Cardiac fibroblast (primary cell): ENCODE data around the gene SQSTM1.

Experiments used
- DNase-seq, 2 donors: peaks; one replicate each; pipeline versions ENCODE4 v3.0.0 to v3.0.0-alpha.2; 2010; ENCODE audit warnings: low read depth in 2 of 2
- H3K4me3 ChIP-seq, 2 donors: replicated peaks in 1 of 2; 1 replicate in 1 of 2; 2 replicates in 1 of 2; pipeline ENCODE4 v1.5.1; 2011; ENCODE audit warnings: low read depth in 2 of 2, low read length in 2 of 2, mild to moderate bottlenecking in 2 of 2, moderate library complexity in 1 of 2
- TF ChIP-seq, protein P1 (sequence below): IDR thresholded peaks from one replicate; pipeline ENCODE4 v1.5.1; 2011; ENCODE audit warnings: low read depth, mild to moderate bottlenecking, low read length, inconsistent platforms

The SQSTM1 gene

DNA sequence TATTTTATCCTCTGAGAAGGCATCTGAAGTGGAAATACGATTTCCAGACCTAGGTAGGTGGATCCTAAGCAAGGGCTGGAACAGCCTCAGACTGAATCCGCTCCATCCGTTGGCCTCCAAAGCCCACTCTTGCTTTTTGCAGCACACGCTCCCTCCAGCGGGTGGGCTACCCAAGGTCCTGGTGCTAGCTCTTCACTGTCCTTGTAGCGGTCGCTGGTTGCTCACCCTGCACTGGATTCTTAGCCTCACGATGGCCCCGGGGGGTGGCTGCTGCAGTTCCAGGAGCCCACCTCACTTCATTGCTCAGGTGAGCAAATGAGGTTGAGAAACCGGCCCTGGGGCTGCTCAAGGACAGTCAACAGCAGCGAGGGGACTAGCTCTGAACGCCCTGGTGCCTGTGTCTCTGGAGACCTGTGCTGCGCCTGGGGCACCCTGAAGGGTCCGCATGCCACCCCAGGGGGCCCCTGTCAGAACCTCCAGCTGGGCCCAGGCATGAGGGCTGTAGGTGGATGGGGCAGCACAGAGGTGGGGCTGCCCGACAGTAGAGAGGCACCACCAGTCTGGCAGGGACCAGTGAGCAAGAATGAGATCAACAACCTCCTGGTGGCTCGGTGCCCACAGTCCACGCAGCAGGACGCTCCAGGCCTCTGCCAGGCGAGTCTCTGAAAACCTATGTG is 18.4 kb upstream of the SQSTM1 start:
- TF ChIP-seq, protein P1, sequence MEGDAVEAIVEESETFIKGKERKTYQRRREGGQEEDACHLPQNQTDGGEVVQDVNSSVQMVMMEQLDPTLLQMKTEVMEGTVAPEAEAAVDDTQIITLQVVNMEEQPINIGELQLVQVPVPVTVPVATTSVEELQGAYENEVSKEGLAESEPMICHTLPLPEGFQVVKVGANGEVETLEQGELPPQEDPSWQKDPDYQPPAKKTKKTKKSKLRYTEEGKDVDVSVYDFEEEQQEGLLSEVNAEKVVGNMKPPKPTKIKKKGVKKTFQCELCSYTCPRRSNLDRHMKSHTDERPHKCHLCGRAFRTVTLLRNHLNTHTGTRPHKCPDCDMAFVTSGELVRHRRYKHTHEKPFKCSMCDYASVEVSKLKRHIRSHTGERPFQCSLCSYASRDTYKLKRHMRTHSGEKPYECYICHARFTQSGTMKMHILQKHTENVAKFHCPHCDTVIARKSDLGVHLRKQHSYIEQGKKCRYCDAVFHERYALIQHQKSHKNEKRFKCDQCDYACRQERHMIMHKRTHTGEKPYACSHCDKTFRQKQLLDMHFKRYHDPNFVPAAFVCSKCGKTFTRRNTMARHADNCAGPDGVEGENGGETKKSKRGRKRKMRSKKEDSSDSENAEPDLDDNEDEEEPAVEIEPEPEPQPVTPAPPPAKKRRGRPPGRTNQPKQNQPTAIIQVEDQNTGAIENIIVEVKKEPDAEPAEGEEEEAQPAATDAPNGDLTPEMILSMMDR = no peak
- H3K4me3 ChIP-seq = no peak overlapping the region
- DNase-seq = no peak

DNA sequence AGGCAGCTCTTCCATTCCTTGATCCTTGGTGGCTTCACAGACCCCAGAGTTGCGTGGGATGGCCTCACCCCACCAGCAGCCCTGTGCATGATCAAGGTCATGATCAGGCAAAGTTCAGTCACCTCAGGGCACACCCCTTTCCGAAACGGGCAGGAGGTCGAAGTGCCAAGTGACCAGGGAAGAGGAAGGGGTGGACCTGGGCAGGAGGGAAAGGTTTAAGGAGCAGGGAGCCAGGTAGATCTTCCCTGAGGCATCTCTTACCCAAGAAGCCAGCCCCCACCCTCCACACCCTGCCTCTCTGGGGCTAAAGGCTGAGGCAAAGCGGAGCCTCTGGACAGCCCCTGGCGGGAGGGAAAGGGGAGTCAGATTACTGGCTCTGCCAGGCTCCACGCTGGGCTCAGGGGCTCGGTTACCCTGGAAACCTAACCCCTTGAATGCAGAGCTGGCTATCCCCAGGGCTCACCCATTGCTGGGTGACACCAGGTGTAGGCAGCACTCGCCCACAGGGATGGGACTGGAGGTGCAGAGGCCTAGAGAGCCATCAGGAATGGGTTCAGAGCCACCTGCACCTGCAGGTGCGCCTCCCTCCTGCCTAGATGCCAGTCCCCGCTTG is 17.6 kb upstream of the SQSTM1 start:
- TF ChIP-seq, protein P1 = no peak
- DNase-seq = no peak
- H3K4me3 ChIP-seq = no peak overlapping the region

DNA sequence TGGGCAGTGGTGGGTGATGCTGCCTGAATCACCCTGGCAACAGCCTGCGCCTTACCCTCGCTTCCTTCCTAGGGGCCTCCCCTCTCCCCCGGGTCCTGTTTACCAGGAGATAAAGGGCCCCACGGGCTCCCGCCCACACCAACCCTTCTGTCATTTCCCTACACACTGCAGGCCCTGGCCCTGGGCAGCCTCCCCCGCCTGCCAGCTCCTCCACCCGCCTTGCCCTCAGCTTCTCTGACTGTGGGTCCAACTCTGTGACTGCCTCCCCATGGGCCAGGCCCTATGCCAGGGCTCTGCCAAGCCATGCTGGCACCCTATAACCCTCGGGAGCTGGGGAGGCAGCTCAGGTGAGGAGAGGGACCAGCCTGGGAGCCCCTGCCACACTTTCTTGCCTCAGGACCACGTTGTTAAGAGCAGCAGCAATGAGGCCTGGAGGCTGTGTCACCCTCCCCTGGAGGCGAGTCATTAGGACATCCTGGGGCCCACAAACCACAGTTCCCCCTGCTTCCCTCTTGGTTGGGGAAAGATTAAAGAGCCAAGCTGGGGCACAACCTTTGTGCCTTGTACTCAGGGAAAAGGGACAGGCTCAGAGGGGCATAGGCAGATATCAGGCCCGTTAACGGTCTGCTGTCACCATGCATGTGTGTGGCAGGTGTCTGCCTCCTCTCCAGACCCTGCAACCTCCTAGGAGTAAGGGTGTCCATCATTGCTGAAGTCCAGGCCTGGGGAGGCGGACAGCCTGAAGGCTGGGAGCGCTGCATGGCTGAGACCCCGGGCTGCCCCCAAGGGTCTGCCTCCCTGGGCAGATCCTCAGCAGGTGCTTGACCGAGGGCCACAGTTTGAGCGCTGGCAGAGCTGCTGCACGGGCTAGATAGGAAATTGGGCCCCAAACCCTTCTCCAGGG is 16.8 kb upstream of the SQSTM1 start:
- TF ChIP-seq, protein P1 = no peak
- peak overlapping the region in 1 of 2 donors; percentile 2 for H3K4me3 ChIP-seq
- DNase-seq = peak; percentile 24 to 40

DNA sequence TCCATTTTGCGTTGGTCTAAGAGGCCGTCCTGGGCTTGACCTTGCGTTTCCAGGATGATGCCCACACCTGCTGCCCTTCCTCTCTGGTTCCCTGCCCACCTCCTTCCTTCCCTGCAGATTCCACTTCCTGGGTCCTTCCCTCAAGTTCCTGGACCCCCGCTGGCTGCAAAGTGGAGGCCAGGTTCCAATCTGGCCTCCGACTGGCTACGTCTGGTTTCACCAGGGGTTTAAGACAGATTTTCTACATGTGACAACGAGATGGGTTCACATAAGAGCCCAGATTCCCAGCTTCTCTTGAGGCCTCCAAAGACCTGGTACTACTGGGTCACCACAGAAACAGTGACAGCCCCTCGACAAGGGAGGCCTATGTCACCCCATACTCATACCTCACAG is 16.2 kb upstream of the SQSTM1 start:
- no peak for DNase-seq
- TF ChIP-seq, protein P1 = no peak
- H3K4me3 ChIP-seq = peak overlapping the region; percentile 70 to 84

DNA sequence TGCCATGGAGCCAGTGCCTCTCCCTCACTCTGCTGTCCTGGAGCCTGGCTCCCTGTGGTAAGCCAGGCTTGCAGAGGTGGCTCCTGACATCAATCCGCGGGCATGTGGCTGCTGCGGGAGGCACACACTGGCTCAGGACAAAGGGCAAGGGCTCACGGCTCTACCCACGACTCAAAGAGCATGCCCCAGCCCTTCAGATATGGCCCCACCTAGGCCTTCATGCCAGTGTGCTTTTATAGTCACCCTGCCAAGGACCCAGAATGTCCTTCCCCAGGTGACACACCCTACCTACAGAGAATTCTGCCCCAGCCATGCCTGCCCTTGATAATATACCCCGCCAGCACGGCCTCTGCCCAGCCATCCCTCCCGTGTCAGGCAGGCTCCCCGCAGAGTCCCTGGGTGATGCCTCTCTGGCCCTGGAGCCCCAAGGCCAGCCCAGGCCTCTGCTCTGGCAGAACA is 15.6 kb upstream of the SQSTM1 start:
- peak overlapping the region; percentile 70 to 84 for H3K4me3 ChIP-seq
- TF ChIP-seq, protein P1 = no peak
- no peak for DNase-seq

DNA sequence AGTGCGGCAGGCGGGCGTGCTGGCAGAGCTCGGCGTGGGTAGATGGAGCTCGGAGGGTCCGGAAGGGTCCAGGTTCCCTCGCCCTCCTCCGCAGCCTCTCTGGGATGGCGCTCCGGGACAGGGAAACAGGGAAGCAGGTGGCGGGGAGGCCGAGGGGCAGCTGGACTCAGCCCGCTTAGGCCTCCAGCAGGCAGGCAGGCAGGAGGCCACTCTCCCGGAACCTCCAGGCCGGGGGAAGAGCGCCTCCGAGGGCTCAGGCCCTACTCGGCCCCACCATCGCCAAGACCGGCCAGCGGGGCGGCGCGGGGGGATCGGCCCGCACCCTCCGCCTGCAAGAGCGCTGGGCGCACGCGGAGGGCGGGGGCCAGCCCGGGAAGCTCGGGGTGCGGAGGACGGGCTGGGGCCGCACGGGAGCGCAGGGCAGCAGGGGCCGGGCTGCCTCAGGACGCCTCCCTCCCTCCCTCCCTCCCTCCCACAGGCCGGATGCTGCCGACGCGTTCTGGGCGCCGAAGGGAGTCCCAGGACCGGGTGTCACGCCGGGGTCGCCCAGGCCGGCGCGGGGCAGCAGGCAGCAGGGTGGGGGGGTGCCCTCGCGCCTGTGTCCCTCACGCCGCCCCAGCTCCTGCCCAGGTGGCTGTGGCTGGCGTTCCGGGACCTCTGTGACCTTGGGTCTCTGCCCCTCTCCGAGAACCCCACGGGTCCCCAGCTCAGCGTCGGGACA is 15.0 kb upstream of the SQSTM1 start:
- DNase-seq = peak; percentile 51 to 55
- TF ChIP-seq, protein P1 = no peak

More for the DNA sequence above, 15.0 kb upstream of the SQSTM1 start:
- peak overlapping the region; percentile 70 to 84 for H3K4me3 ChIP-seq
